NT2/D1 (cell line): Measurements from ENCODE around the gene CNTNAP1.

Source experiments
- SUZ12 ChIP-seq: IDR thresholded peaks from 2 replicates; pipeline ENCODE4 v1.6.1; 2011; ENCODE audit not compliant: insufficient read length, insufficient read depth; ENCODE audit errors: extremely low read depth
- ZNF274 ChIP-seq: IDR thresholded peaks from 2 replicates; pipeline ENCODE4 v1.6.1; 2011; ENCODE audit warnings: mild to moderate bottlenecking, low read depth, low read length

DNA sequence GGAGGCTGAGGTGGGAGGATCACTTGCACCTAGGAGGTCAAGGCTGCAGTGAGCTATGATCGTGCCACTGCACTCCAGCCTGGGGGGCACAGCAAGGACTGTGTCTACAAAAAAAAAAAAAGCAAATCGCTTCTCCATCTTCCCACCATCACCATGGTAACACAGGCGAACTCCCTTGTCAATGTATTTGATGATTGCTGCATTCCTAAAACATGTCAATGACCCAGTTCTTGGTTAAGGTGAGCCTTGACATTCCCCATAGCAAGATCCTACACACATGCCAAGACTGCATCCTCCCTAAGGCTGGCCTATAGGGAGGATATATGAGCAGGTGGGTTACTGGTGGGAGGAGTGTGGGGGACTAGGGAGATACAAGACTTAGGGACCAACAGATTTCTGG, 12.2 kb downstream of the CNTNAP1 start:
- TF ChIP-seq SUZ12, result no peak
- TF ChIP-seq ZNF274, result no peak
